HG03432 (cell line): ENCODE measurements around the gene TMEM131L.

Source experiments
- ATAC-seq: cut with Tn5 transposase; IDR thresholded peaks from one replicate; pipeline ENCODE4 v1.9.1; 2021; ENCODE audit warnings: mild to moderate bottlenecking, moderate library complexity; ENCODE audit not compliant: unreplicated experiment

TMEM131L gene

GRCh38 chr4:153518637-153519389 lies 52.7 kb downstream of the TMEM131L start:
- ATAC-seq: no peak

GRCh38 chr4:153519687-153520086 lies 53.5 kb downstream of the TMEM131L start:
- no peak for ATAC-seq

GRCh38 chr4:153520227-153520626 lies 54.1 kb downstream of the TMEM131L start:
- no peak for ATAC-seq

GRCh38 chr4:153520801-153521329 lies 54.7 kb downstream of the TMEM131L start:
- peak; percentile 38 for ATAC-seq

- ATAC-seq: peak; percentile 24
Observed at GRCh38 chr4:153521478-153521877, 55.3 kb downstream of the TMEM131L start.

- ATAC-seq: peak; percentile 39
Observed at GRCh38 chr4:153521999-153522801, 56.0 kb downstream of the TMEM131L start.

GRCh38 chr4:153522802-153523094 lies 56.6 kb downstream of the TMEM131L start:
- peak; percentile 57 for ATAC-seq

GRCh38 chr4:153523164-153523796 lies 57.1 kb downstream of the TMEM131L start:
- ATAC-seq: no peak

- ATAC-seq: no peak
Observed at GRCh38 chr4:153523941-153524386, 57.8 kb downstream of the TMEM131L start.

- no peak for ATAC-seq
Observed at GRCh38 chr4:153524682-153525081, 58.5 kb downstream of the TMEM131L start.

- no peak for ATAC-seq
Observed at GRCh38 chr4:153527690-153528089, 61.5 kb downstream of the TMEM131L start.

- ATAC-seq: peak; percentile 53
Observed at GRCh38 chr4:153528705-153529485, 62.7 kb downstream of the TMEM131L start.

GRCh38 chr4:153529646-153530045 lies 63.5 kb downstream of the TMEM131L start:
- no peak for ATAC-seq

- no peak for ATAC-seq
Observed at GRCh38 chr4:153530284-153530999, 64.3 kb downstream of the TMEM131L start.

GRCh38 chr4:153531000-153531358 lies 64.8 kb downstream of the TMEM131L start:
- ATAC-seq: no peak

- ATAC-seq: no peak
Observed at GRCh38 chr4:153531976-153532626, 65.9 kb downstream of the TMEM131L start.

- no peak for ATAC-seq
Observed at GRCh38 chr4:153532636-153533035, 66.5 kb downstream of the TMEM131L start.

- ATAC-seq: no peak
Observed at GRCh38 chr4:153533387-153533786, 67.2 kb downstream of the TMEM131L start.

- no peak for ATAC-seq
Observed at GRCh38 chr4:153534792-153535629, 68.9 kb downstream of the TMEM131L start.
